22Rv1 (cell line): ENCODE measurements around the gene GRM7.

Experiments
- H3K27ac ChIP-seq: fragments of 450-650 bp; 2 replicates; pipeline ENCODE4 v1.5.1; 2017
- CTCF ChIP-seq: fragments of 450-650 bp; IDR thresholded peaks from 2 replicates; pipeline ENCODE4 v1.5.1; 2017; ENCODE audit warnings: mild to moderate bottlenecking
- ZFX ChIP-seq: fragments of 450-650 bp; IDR thresholded peaks from 2 replicates; pipeline ENCODE4 v1.6.1; 2017; ENCODE audit warnings: antibody characterized with exemption, borderline replicate concordance

GRM7 gene

GRCh38 chr3:7288133-7288532, 427.2 kb downstream of the GRM7 start:
- H3K27ac ChIP-seq, result no peak overlapping the region
- TF ChIP-seq CTCF, result no peak
- TF ChIP-seq ZFX, result no peak

GRCh38 chr3:7289121-7289520, 428.2 kb downstream of the GRM7 start:
- TF ChIP-seq CTCF (no peak), ZFX (no peak)
- no peak overlapping the region for H3K27ac ChIP-seq

GRCh38 chr3:7290077-7290825, 429.3 kb downstream of the GRM7 start:
- no peak overlapping the region for H3K27ac ChIP-seq
- no peak for TF ChIP-seq ZFX
- TF ChIP-seq CTCF, result no peak

GRCh38 chr3:7292362-7292761, 431.4 kb downstream of the GRM7 start:
- TF ChIP-seq ZFX, result no peak
- TF ChIP-seq CTCF, result no peak
- H3K27ac ChIP-seq, result no peak overlapping the region

- no peak overlapping the region for H3K27ac ChIP-seq
- TF ChIP-seq CTCF (no peak), ZFX (no peak)
These were observed 432.4 kb downstream of the GRM7 start for GRCh38 chr3:7293286-7293685.

GRCh38 chr3:7305561-7305960, 444.6 kb downstream of the GRM7 start:
- TF ChIP-seq ZFX, result no peak
- TF ChIP-seq CTCF, result no peak
- no peak overlapping the region for H3K27ac ChIP-seq

GRCh38 chr3:7306901-7307300, 446.0 kb downstream of the GRM7 start:
- H3K27ac ChIP-seq, result no peak overlapping the region
- no peak for TF ChIP-seq CTCF
- TF ChIP-seq ZFX, result no peak
